ENCODE results near the gene IFIT5.
"Not testable (repeated sequence)": the region's sequence is repeated elsewhere in the genome, so short reads cannot be mapped to it uniquely, and the experiment has no call there.

- TF ChIP-seq CTCF (IDR thresholded peaks at IDR 0.05; ENCODE audit: insufficient read depth, low read depth, low read length); EZH2 (IDR thresholded peaks at IDR 0.05; ENCODE audit: insufficient read depth, low read length): not testable (repeated sequence)
Measured at GRCh38 chr10:89412276-89412675, 2.1 kb upstream of the IFIT5 start.

All from astrocyte (in vitro differentiated cells and primary cell).